Hepatocyte (in vitro differentiated cells): Measurements from ENCODE around the gene PLEKHA7.

ENCODE experiments used
- EZH2 ChIP-seq: fragments of 200-600 bp; sonication (generic); IDR thresholded peaks from 2 replicates; pipeline ENCODE4 v1.6.1; 2016; ENCODE audit warnings: antibody characterized with exemption, mild to moderate bottlenecking, borderline replicate concordance
- TF ChIP-seq, protein P1 (sequence below): fragments of 200-600 bp; sonication (generic); IDR thresholded peaks from 2 replicates; pipeline ENCODE4 v1.5.1; 2016; ENCODE audit warnings: antibody characterized with exemption, mild to moderate bottlenecking; ENCODE audit not compliant: poor library complexity

DNA sequence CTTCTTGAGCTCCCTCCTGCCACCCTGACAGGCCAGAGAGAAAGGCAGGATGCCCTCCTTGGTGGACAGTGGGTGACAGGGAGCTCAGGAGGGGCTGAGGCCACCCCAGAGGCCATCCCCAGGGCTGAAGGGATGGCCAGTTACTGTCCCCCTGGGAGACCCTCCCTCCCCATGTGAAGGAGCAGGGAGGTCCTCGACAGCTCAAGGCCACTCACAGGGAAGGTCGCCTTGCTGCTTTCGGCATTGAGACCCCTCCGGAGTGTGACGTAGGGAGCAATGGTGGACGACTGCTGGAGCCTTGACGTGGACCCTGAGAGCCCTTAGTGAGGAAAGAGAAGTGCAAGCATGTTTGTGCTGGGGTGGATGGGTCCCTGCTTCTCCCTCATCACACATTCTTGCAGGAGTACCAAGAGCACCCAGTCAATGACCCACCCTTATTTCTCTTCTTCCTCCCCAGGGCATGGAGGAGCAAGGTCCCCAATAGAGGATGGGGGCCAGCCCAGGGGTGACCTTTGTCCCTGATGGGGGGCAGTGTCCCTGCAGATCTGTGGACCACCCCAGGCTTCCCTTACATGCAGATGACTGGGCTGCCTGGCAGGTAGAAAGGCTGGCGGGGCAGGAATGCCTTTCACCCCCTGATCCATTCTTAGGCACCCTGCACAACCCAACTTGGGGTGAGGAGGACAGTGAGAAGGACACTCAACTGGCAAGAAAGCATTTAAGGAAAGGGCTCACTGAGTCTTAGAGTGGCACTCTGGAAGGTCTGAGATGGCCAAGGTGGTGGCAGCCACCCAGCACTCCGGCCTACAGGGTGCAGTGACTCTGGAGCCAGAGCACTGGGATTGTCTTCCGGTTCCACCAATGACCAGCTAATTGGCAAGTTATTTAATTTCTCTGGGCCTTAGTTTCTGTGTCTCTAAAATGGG lies 224.4 kb downstream of the PLEKHA7 start:
- TF ChIP-seq, protein P1, sequence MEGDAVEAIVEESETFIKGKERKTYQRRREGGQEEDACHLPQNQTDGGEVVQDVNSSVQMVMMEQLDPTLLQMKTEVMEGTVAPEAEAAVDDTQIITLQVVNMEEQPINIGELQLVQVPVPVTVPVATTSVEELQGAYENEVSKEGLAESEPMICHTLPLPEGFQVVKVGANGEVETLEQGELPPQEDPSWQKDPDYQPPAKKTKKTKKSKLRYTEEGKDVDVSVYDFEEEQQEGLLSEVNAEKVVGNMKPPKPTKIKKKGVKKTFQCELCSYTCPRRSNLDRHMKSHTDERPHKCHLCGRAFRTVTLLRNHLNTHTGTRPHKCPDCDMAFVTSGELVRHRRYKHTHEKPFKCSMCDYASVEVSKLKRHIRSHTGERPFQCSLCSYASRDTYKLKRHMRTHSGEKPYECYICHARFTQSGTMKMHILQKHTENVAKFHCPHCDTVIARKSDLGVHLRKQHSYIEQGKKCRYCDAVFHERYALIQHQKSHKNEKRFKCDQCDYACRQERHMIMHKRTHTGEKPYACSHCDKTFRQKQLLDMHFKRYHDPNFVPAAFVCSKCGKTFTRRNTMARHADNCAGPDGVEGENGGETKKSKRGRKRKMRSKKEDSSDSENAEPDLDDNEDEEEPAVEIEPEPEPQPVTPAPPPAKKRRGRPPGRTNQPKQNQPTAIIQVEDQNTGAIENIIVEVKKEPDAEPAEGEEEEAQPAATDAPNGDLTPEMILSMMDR: no peak
- no peak for TF ChIP-seq EZH2
